Liver (tissue), 9 donors: Measurements from ENCODE around the gene MYL10. TPM values are rescaled to one million over a fixed set of nuclear protein-coding genes. Genes with fewer than 3 reads are reported as not detected.

Source experiments
- DNase-seq: peaks from one replicate; pipeline ENCODE4 v3.0.0-alpha.2; 2017; ENCODE audit warnings: low spot score
- H3K27ac ChIP-seq, 2 donors: one replicate each; pipeline ENCODE4 v1.7.0; 2013; ENCODE audit warnings: inconsistent platforms in 2 of 2, low read length in 2 of 2, control low read depth in 1 of 2, low read depth in 1 of 2, mild to moderate bottlenecking in 1 of 2
- H3K27me3 ChIP-seq, 4 donors: one replicate each; pipeline versions ENCODE4 v1.6.1 to v1.7.0; 2013; ENCODE audit warnings: low read length in 3 of 4, inconsistent platforms in 1 of 4, mild to moderate bottlenecking in 1 of 4, moderate library complexity in 1 of 4; ENCODE audit not compliant: control insufficient read depth in 4 of 4, insufficient read depth in 4 of 4
- H3K36me3 ChIP-seq, 4 donors: one replicate each; pipeline versions ENCODE4 v1.6.1 to v1.7.0; 2013; ENCODE audit warnings: low read length in 3 of 4, mild to moderate bottlenecking in 3 of 4, low read depth in 1 of 4, moderate library complexity in 1 of 4; ENCODE audit not compliant: control insufficient read depth in 4 of 4, insufficient read depth in 3 of 4
- H3K4me1 ChIP-seq, 4 donors: one replicate each; pipeline versions ENCODE4 v1.6.1 to v1.7.0; 2013; ENCODE audit warnings: low read length in 3 of 4, mild to moderate bottlenecking in 3 of 4, moderate library complexity in 1 of 4; ENCODE audit not compliant: control insufficient read depth in 4 of 4, insufficient read depth in 4 of 4
- H3K4me3 ChIP-seq, 3 donors: one replicate each; pipeline versions ENCODE4 v1.6.1 to v1.7.0; 2013; ENCODE audit warnings: low read length in 3 of 3, control low read depth in 1 of 3, low read depth in 1 of 3, mild to moderate bottlenecking in 1 of 3
- H3K9ac ChIP-seq, 2 donors: one replicate each; pipeline ENCODE4 v1.7.0; 2013; ENCODE audit warnings: low read length in 2 of 2, mild to moderate bottlenecking in 2 of 2, moderate library complexity in 2 of 2, control low read depth in 1 of 2, low read depth in 1 of 2
- H3K9me3 ChIP-seq, 4 donors: one replicate each; pipeline versions ENCODE4 v1.6.1 to v1.7.0; 2013; ENCODE audit warnings: low read length in 3 of 4; ENCODE audit not compliant: control insufficient read depth in 4 of 4
- ATF3 ChIP-seq: IDR thresholded peaks from 2 replicates; pipeline ENCODE4 v1.6.1; 2016; ENCODE audit warnings: antibody characterized with exemption
- CTCF ChIP-seq: fragments of 150-350 bp; IDR thresholded peaks from 2 replicates; pipeline ENCODE4 v1.5.1; 2017; ENCODE audit warnings: improper control_type of control experiment, low read depth, low read length; ENCODE audit not compliant: missing input control
- EGR1 ChIP-seq, 2 donors: IDR thresholded peaks; 2 replicates each; pipeline ENCODE4 v1.6.1; 2016 to 2018; ENCODE audit warnings: antibody characterized with exemption in 2 of 2, low read depth in 2 of 2
- FOXA1 ChIP-seq: IDR thresholded peaks from 2 replicates; pipeline ENCODE4 v1.6.1; 2016; ENCODE audit warnings: antibody characterized with exemption
- FOXA2 ChIP-seq: IDR thresholded peaks from 2 replicates; pipeline ENCODE4 v1.6.1; 2016; ENCODE audit warnings: antibody characterized with exemption
- GABPA ChIP-seq, 2 donors: IDR thresholded peaks in 1 of 2; conservative IDR thresholded peaks in 1 of 2; 2 replicates each; pipeline ENCODE4 v1.6.1; 2016; ENCODE audit warnings: antibody characterized with exemption in 2 of 2, mild to moderate bottlenecking in 1 of 2, moderate library complexity in 1 of 2
- HNF4A ChIP-seq, 2 donors: conservative IDR thresholded peaks; 2 replicates each; pipeline ENCODE4 v1.6.1; 2016; ENCODE audit warnings: antibody characterized with exemption in 2 of 2, mild to moderate bottlenecking in 2 of 2
- HNF4G ChIP-seq: IDR thresholded peaks from 2 replicates; pipeline ENCODE4 v1.6.1; 2016; ENCODE audit warnings: antibody characterized with exemption
- JUND ChIP-seq, 2 donors: IDR thresholded peaks; 2 replicates each; pipeline ENCODE4 v1.6.1; 2016; ENCODE audit warnings: antibody characterized with exemption in 2 of 2
- MAX ChIP-seq: IDR thresholded peaks from 2 replicates; pipeline ENCODE4 v1.6.1; 2016; ENCODE audit warnings: antibody characterized with exemption
- NR2F2 ChIP-seq: IDR thresholded peaks from 2 replicates; pipeline ENCODE4 v1.6.1; 2016; ENCODE audit warnings: antibody characterized with exemption
- RAD21 ChIP-seq, 2 donors: IDR thresholded peaks; 2 replicates each; pipeline ENCODE4 v1.6.1; 2016; ENCODE audit warnings: antibody characterized with exemption in 2 of 2, mild to moderate bottlenecking in 2 of 2
- REST ChIP-seq: IDR thresholded peaks from 2 replicates; pipeline ENCODE4 v1.6.1; 2016; ENCODE audit warnings: antibody characterized with exemption, mild to moderate bottlenecking
- RXRA ChIP-seq, 2 donors: IDR thresholded peaks; 2 replicates each; pipeline ENCODE4 v1.6.1; 2017 to 2018; ENCODE audit warnings: antibody characterized with exemption in 2 of 2, mild to moderate bottlenecking in 1 of 2
- TAF1 ChIP-seq: conservative IDR thresholded peaks from 2 replicates; pipeline ENCODE4 v1.6.1; 2016; ENCODE audit warnings: antibody characterized with exemption, mild to moderate bottlenecking
- YY1 ChIP-seq: IDR thresholded peaks from 2 replicates; pipeline ENCODE4 v1.6.1; 2016; ENCODE audit warnings: antibody characterized with exemption, mild to moderate bottlenecking
- ZBTB33 ChIP-seq: IDR thresholded peaks from 2 replicates; pipeline ENCODE4 v1.6.1; 2016; ENCODE audit warnings: antibody characterized with exemption
- WGBS: extraction: QIAGEN DNeasy Blood & Tissue Kit; methylation state at CpG from one replicate; pipeline ENCODE4 v1.1.7; 2013; 5-methylcytosine and 5-hydroxymethylcytosine counted together
- polyA plus RNA-seq, 2 donors: library from polyadenylated mRNA; stranded (reverse) in 1 of 2; unstranded in 1 of 2; fragments of 200-250 nt in 1 of 2; fragments of >200 nt in 1 of 2; fragmentation: Nextera tagmentation in 1 of 2; extraction: Ambion mirVana in 1 of 2; gene quantifications; one replicate each; pipeline versions ENCODE4 v1.2.1 to v1.2.3, GENCODE V29; 2013 to 2015
- total RNA-seq, 2 donors: library from RNA; depleted of rRNA; stranded (reverse); fragments of >200 nt; gene quantifications; one replicate each; pipeline ENCODE4 v1.2.3, GENCODE V29; 2014
- donor health status: healthy.
- donor health status: healthy.
- donor health status: healthy.
- donor health status: healthy.
- donor health status: healthy.

The MYL10 gene
- total and polyA plus RNA-seq, 4 donors: not detected

- TF ChIP-seq RAD21 (IDR thresholded peaks at IDR 0.05) (no peak), HNF4G (no peak), YY1 (no peak)
- H3K27me3 ChIP-seq: no peaks in the 10 kb centered on the region
- no peaks in the 10 kb centered on the region for H3K4me1 ChIP-seq
- DNase-seq: no peak
- no peak overlapping the region for H3K9ac ChIP-seq
- no peak overlapping the region for H3K27ac ChIP-seq
- H3K4me3 ChIP-seq: no peak overlapping the region
- WGBS: 75% methylated on average over 10 of the region's 10 CpGs
- no peaks in the 10 kb centered on the region for H3K36me3 ChIP-seq
- peaks cover 0 to 5% (median 4%) of the 10 kb centered on the region in 4 donors for H3K9me3 ChIP-seq
Observed at GRCh38 chr7:101677391-101677790, 48.3 kb upstream of the MYL10 start.

GRCh38 chr7:101676956-101677355 is 47.9 kb upstream of the MYL10 start:
- Histone ChIP-seq H3K36me3 (no peaks in the 10 kb centered on the region), H3K27me3 (no peaks in the 10 kb centered on the region), H3K9me3 (peaks cover 0 to 5% (median 4%) of the 10 kb centered on the region in 4 donors), H3K4me3 (no peak overlapping the region), H3K9ac (no peak overlapping the region), H3K4me1 (no peaks in the 10 kb centered on the region), H3K27ac (no peak overlapping the region)
- TF ChIP-seq YY1 (no peak), NR2F2 (no peak), CTCF (no peak), TAF1 (no peak), GABPA (IDR thresholded peaks at IDR 0.05 in 1 of 2, conservative IDR thresholded peaks at IDR 0.05 in 1 of 2) (no peak), RXRA (IDR thresholded peaks at IDR 0.05) (no peak), FOXA1 (no peak), MAX (no peak), JUND (IDR thresholded peaks at IDR 0.05) (no peak)
- 72% methylated on average over 6 of the region's 6 CpGs for WGBS
- DNase-seq: no peak

- 94% methylated on average over 16 of the region's 16 CpGs for WGBS
- Histone ChIP-seq H3K27me3 (no peaks in the 10 kb centered on the region), H3K4me1 (no peaks in the 10 kb centered on the region), H3K9me3 (peaks cover 0 to 5% (median 4%) of the 10 kb centered on the region in 4 donors), H3K36me3 (no peaks in the 10 kb centered on the region), H3K27ac (no peak overlapping the region), H3K4me3 (no peak overlapping the region), H3K9ac (no peak overlapping the region)
- TF ChIP-seq RXRA (IDR thresholded peaks at IDR 0.05) (no peak), HNF4G (no peak), NR2F2 (no peak), MAX (no peak), HNF4A (conservative IDR thresholded peaks at IDR 0.05) (no peak), ATF3 (no peak), ZBTB33 (no peak), REST (no peak), YY1 (no peak), FOXA2 (no peak), RAD21 (IDR thresholded peaks at IDR 0.05) (no peak), GABPA (IDR thresholded peaks at IDR 0.05 in 1 of 2, conservative IDR thresholded peaks at IDR 0.05 in 1 of 2) (no peak), CTCF (no peak), EGR1 (IDR thresholded peaks at IDR 0.05; ENCODE audit: low read depth in 2 of 2) (no peak), JUND (IDR thresholded peaks at IDR 0.05) (no peak)
- no peak for DNase-seq
Observed at GRCh38 chr7:101676062-101676598, 47.0 kb upstream of the MYL10 start.
